SK-N-SH treated with all-trans-retinoic acid at 6 μM for 48 hours (cell line): ENCODE measurements around the gene FOXJ2.

ENCODE experiments used
- ATAC-seq: fragments of 200-7000 bp; cut with Tn5 transposase; 3 replicates; pipeline ENCODE4 v1.9.1; 2020; ENCODE audit warnings: mild to moderate bottlenecking, moderate library complexity
- ARNTL ChIP-seq: fragments of 450-650 bp; formaldehyde crosslinking; IDR thresholded peaks from 2 replicates; pipeline ENCODE4 v1.5.0; 2020; ENCODE audit warnings: low read depth, mild to moderate bottlenecking, moderate library complexity, borderline replicate concordance
- BACH2 ChIP-seq: fragments of 250-450 bp; sonication (Bioruptor Pico); IDR thresholded peaks from 2 replicates; pipeline ENCODE4 v1.9.0; 2021; ENCODE audit warnings: mild to moderate bottlenecking, borderline replicate concordance
- CREB5 ChIP-seq: fragments of 250-450 bp; sonication (Bioruptor Pico); IDR thresholded peaks from 2 replicates; pipeline ENCODE4 v1.5.1; 2020; ENCODE audit warnings: low read depth, mild to moderate bottlenecking, moderate library complexity
- CSDC2 ChIP-seq: fragments of 250-450 bp; sonication (Bioruptor Pico); IDR thresholded peaks from 2 replicates; pipeline ENCODE4 v1.5.0; 2020; ENCODE audit warnings: mild to moderate bottlenecking, moderate library complexity
- CSRNP3 ChIP-seq: fragments of 250-450 bp; sonication (Bioruptor Pico); IDR thresholded peaks from 2 replicates; pipeline ENCODE4 v1.5.1; 2021; ENCODE audit warnings: mild to moderate bottlenecking, moderate library complexity
- ESRRG ChIP-seq: fragments of 250-450 bp; sonication (Bioruptor Pico); IDR thresholded peaks from 2 replicates; pipeline ENCODE4 v1.6.1; 2021; ENCODE audit warnings: mild to moderate bottlenecking
- GLIS3 ChIP-seq: fragments of 250-450 bp; sonication (Bioruptor Pico); IDR thresholded peaks from 2 replicates; pipeline ENCODE4 v1.5.0; 2020; ENCODE audit warnings: mild to moderate bottlenecking, moderate library complexity
- ISL1 ChIP-seq: fragments of 250-450 bp; sonication (Bioruptor Pico); IDR thresholded peaks from 2 replicates; pipeline ENCODE4 v2.1.2; 2022; ENCODE audit warnings: mild to moderate bottlenecking, moderate library complexity
- OSR1 ChIP-seq: fragments of 250-450 bp; sonication (Bioruptor Pico); IDR thresholded peaks from 2 replicates; pipeline ENCODE4 v1.8.0; 2022; ENCODE audit warnings: moderate library complexity, mild to moderate bottlenecking, inconsistent platforms
- PATZ1 ChIP-seq: fragments of 250-450 bp; sonication (Bioruptor Pico); IDR thresholded peaks from 2 replicates; pipeline ENCODE4 v1.8.0; 2020; ENCODE audit warnings: mild to moderate bottlenecking, moderate library complexity, borderline replicate concordance
- POU6F1 ChIP-seq: fragments of 250-450 bp; sonication (Bioruptor Pico); IDR thresholded peaks from 2 replicates; pipeline ENCODE4 v1.8.0; 2021; ENCODE audit warnings: low read depth, mild to moderate bottlenecking, moderate library complexity, borderline replicate concordance
- PPARA ChIP-seq: fragments of 250-450 bp; sonication (Bioruptor Pico); IDR thresholded peaks from 2 replicates; pipeline ENCODE4 v1.5.0; 2020; ENCODE audit warnings: mild to moderate bottlenecking, borderline replicate concordance
- RARB ChIP-seq: fragments of 250-450 bp; sonication (Bioruptor Pico); IDR thresholded peaks from 2 replicates; pipeline ENCODE4 v1.8.0; 2021; ENCODE audit warnings: mild to moderate bottlenecking, moderate library complexity
- SNAI2 ChIP-seq: fragments of 250-450 bp; sonication (Bioruptor Pico); IDR thresholded peaks from 2 replicates; pipeline ENCODE4 v1.5.0; 2020; ENCODE audit warnings: mild to moderate bottlenecking, moderate library complexity
- TCF4 ChIP-seq: fragments of 250-450 bp; sonication (Bioruptor Pico); IDR thresholded peaks from 2 replicates; pipeline ENCODE4 v1.8.0; 2021; ENCODE audit warnings: mild to moderate bottlenecking, moderate library complexity, borderline replicate concordance
- TOX ChIP-seq: fragments of 250-450 bp; sonication (Bioruptor Pico); IDR thresholded peaks from 2 replicates; pipeline ENCODE4 v1.8.0; 2021; ENCODE audit warnings: mild to moderate bottlenecking, moderate library complexity, borderline replicate concordance
- TSHZ2 ChIP-seq: fragments of 250-450 bp; sonication (Bioruptor Pico); IDR thresholded peaks from 2 replicates; pipeline ENCODE4 v1.5.0; 2020; ENCODE audit warnings: mild to moderate bottlenecking, moderate library complexity
- ZC3H10 ChIP-seq: fragments of 250-450 bp; sonication (Bioruptor Pico); IDR thresholded peaks from 2 replicates; pipeline ENCODE4 v1.5.1; 2021; ENCODE audit warnings: mild to moderate bottlenecking, moderate library complexity
- ZFP3 ChIP-seq: fragments of 250-450 bp; sonication (Bioruptor Pico); IDR thresholded peaks from 2 replicates; pipeline ENCODE4 v1.5.0; 2020; ENCODE audit warnings: mild to moderate bottlenecking, moderate library complexity
- ZFP30 ChIP-seq: fragments of 450-650 bp; formaldehyde crosslinking; IDR thresholded peaks from 2 replicates; pipeline ENCODE4 v1.5.0; 2022; ENCODE audit warnings: mild to moderate bottlenecking, moderate library complexity
- ZNF565 ChIP-seq: fragments of 450-650 bp; formaldehyde crosslinking; conservative IDR thresholded peaks from 2 replicates; pipeline ENCODE4 v1.5.0; 2020; ENCODE audit warnings: low read depth, mild to moderate bottlenecking, moderate library complexity
- ZNF8 ChIP-seq: fragments of 450-650 bp; formaldehyde crosslinking; IDR thresholded peaks from 2 replicates; pipeline ENCODE4 v1.5.0; 2020; ENCODE audit warnings: mild to moderate bottlenecking, moderate library complexity

FOXJ2 gene

GRCh38 chr12:8078398-8078797 lies 45.9 kb downstream of the FOXJ2 start:
- ATAC-seq: peak; percentile 62
- TF ChIP-seq GLIS3 (CRISPR knock-in tag) (no peak), SNAI2 (CRISPR knock-in tag) (no peak), ZFP3 (no peak), ZC3H10 (CRISPR knock-in tag) (no peak), BACH2 (CRISPR knock-in tag) (no peak), ZNF565 (CRISPR knock-in tag) (no peak), CSDC2 (no peak), CREB5 (no peak), POU6F1 (CRISPR knock-in tag) (no peak), RARB (CRISPR knock-in tag) (no peak), ISL1 (CRISPR knock-in tag) (no peak), ZFP30 (CRISPR knock-in tag) (no peak), PATZ1 (CRISPR knock-in tag) (no peak), TCF4 (CRISPR knock-in tag) (no peak), PPARA (CRISPR knock-in tag) (no peak), TSHZ2 (no peak), ESRRG (no peak)
- TF ChIP-seq, all 23 proteins: peak for 0

- ATAC-seq: no peak
- no peak for TF ChIP-seq RARB (CRISPR knock-in tag)
- TF ChIP-seq TSHZ2: no peak
- TF ChIP-seq POU6F1 (CRISPR knock-in tag): no peak
- TF ChIP-seq ISL1 (CRISPR knock-in tag): no peak
- TF ChIP-seq SNAI2 (CRISPR knock-in tag): no peak
- TF ChIP-seq ESRRG: no peak
- TF ChIP-seq ZFP30 (CRISPR knock-in tag): no peak
- no peak for TF ChIP-seq ZNF8 (CRISPR knock-in tag)
- no peak for TF ChIP-seq OSR1 (CRISPR knock-in tag)
- TF ChIP-seq CSDC2: no peak
- no peak for TF ChIP-seq ARNTL (CRISPR knock-in tag)
- no peak for TF ChIP-seq CSRNP3 (CRISPR knock-in tag)
- no peak for TF ChIP-seq TOX (CRISPR knock-in tag)
- no peak for TF ChIP-seq ZNF565 (CRISPR knock-in tag)
- TF ChIP-seq BACH2 (CRISPR knock-in tag): no peak
- TF ChIP-seq, all 23 proteins: peak for 0
Observed at GRCh38 chr12:8078916-8079315, 46.4 kb downstream of the FOXJ2 start.
